HFF-Myc (cell line): ENCODE measurements around the gene WDR18.
A peak's percentile ranks its signal among the peaks of the same experiment; 100 is the strongest.

Experiments
- DNase-seq: peaks from one replicate; pipeline ENCODE4 v3.0.0-alpha.2; 2011; ENCODE audit warnings: low read depth; ENCODE audit errors: extremely low read depth
- H3K4me3 ChIP-seq: replicated peaks from 2 replicates; pipeline ENCODE4 v1.5.1; 2011; ENCODE audit warnings: low read depth, mild to moderate bottlenecking, control low read depth, low read length
- TF ChIP-seq, protein P1 (sequence below): IDR thresholded peaks from 2 replicates; pipeline ENCODE4 v1.5.1; 2012; ENCODE audit warnings: mild to moderate bottlenecking, low read depth, low read length, control low read depth; ENCODE audit errors: missing control alignments

Gene WDR18

GRCh38 chr19:1013218-1013617, 29.1 kb downstream of the WDR18 start:
- H3K4me3 ChIP-seq, result no peak overlapping the region
- TF ChIP-seq, protein P1, sequence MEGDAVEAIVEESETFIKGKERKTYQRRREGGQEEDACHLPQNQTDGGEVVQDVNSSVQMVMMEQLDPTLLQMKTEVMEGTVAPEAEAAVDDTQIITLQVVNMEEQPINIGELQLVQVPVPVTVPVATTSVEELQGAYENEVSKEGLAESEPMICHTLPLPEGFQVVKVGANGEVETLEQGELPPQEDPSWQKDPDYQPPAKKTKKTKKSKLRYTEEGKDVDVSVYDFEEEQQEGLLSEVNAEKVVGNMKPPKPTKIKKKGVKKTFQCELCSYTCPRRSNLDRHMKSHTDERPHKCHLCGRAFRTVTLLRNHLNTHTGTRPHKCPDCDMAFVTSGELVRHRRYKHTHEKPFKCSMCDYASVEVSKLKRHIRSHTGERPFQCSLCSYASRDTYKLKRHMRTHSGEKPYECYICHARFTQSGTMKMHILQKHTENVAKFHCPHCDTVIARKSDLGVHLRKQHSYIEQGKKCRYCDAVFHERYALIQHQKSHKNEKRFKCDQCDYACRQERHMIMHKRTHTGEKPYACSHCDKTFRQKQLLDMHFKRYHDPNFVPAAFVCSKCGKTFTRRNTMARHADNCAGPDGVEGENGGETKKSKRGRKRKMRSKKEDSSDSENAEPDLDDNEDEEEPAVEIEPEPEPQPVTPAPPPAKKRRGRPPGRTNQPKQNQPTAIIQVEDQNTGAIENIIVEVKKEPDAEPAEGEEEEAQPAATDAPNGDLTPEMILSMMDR, result no peak

GRCh38 chr19:1014161-1015060, 30.3 kb downstream of the WDR18 start:
- TF ChIP-seq, protein P1, result no peak
- no peak overlapping the region for H3K4me3 ChIP-seq
- DNase-seq, result no peak

More at GRCh38 chr19:1013218-1013617, 29.1 kb downstream of the WDR18 start:
- no peak for DNase-seq

GRCh38 chr19:1015061-1015781, 31.1 kb downstream of the WDR18 start:
- no peak for DNase-seq
- no peak overlapping the region for H3K4me3 ChIP-seq
- TF ChIP-seq, protein P1, result no peak

DNA sequence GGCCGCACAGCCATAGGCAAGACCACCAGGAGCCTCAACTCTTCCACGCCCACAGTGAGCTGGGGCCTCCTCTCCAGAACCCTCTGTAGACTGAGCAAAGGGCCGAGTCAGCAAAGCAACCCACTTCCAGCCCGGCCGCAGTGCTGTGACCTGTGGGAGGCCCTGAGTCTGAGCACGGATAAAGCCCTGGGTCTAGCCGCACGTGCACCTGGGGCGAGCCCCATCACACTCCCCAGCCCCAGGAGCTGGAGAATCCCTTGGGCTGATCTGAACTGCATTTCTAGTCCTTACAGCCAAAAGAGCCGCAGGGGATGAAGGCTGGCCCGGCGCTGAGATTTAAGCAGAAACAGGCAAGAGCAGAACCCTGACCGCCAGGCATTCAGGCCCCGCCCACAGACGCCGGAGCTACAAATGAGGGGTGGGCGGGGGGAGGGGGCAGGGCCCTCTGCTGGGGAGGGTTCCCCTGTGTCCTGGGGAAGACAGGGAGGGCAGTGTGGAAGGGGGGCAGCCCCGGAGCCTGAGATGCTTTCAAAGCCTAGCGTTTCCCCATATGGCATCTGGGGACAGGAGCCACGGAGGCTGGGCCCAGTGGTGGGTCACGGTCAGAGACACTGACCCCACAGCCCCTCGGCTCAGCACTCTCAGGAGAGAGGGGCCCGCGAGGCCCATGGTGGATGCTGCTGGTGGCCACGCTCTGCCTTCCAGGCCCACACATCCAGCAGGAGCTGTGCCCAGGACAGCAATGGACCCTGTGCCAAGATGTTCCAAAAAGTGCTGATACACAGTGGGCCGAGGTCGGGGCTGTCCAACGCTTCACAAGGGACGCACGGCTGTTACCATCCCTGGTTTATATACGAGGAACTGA, 31.9 kb downstream of the WDR18 start:
- H3K4me3 ChIP-seq, result no peak overlapping the region
- DNase-seq, result no peak
- TF ChIP-seq, protein P1, result no peak

GRCh38 chr19:1016647-1017114, 32.5 kb downstream of the WDR18 start:
- no peak for DNase-seq
- TF ChIP-seq, protein P1, result no peak
- peak overlapping the region; percentile 95; the same call in 1 of the 2 replicates for H3K4me3 ChIP-seq
